Mucosa of rectum (tissue), 2 donors: Measurements from ENCODE around the gene CLCA4.
A peak's percentile ranks its signal among the peaks of the same experiment; 100 is the strongest.
"Not testable (repeated sequence)": the region's sequence is repeated elsewhere in the genome, so short reads cannot be mapped to it uniquely, and the experiment has no call there.

Experiments
- H3K27ac ChIP-seq, 2 donors: one replicate each; pipeline ENCODE4 v1.7.0; 2013; ENCODE audit warnings: inconsistent platforms in 2 of 2, low read depth in 2 of 2, low read length in 2 of 2
- H3K27me3 ChIP-seq, 2 donors: one replicate each; pipeline ENCODE4 v1.7.0; 2013; ENCODE audit warnings: low read length in 2 of 2; ENCODE audit not compliant: control insufficient read depth in 2 of 2, insufficient read depth in 2 of 2
- H3K36me3 ChIP-seq, 2 donors: one replicate each; pipeline ENCODE4 v1.7.0; 2013; ENCODE audit warnings: low read length in 2 of 2; ENCODE audit not compliant: control insufficient read depth in 2 of 2, insufficient read depth in 2 of 2
- H3K4me1 ChIP-seq, 2 donors: one replicate each; pipeline ENCODE4 v1.7.0; 2013; ENCODE audit warnings: low read length in 2 of 2, mild to moderate bottlenecking in 1 of 2; ENCODE audit not compliant: control insufficient read depth in 2 of 2, insufficient read depth in 2 of 2
- H3K4me3 ChIP-seq, 2 donors: one replicate each; pipeline ENCODE4 v1.7.0; 2013; ENCODE audit warnings: low read length in 2 of 2
- H3K9ac ChIP-seq, 2 donors: one replicate each; pipeline ENCODE4 v1.7.0; 2013; ENCODE audit warnings: low read length in 2 of 2, low read depth in 1 of 2, mild to moderate bottlenecking in 1 of 2
- H3K9me3 ChIP-seq, 2 donors: one replicate each; pipeline ENCODE4 v1.7.0; 2013; ENCODE audit warnings: low read length in 2 of 2; ENCODE audit not compliant: control insufficient read depth in 2 of 2
- donor health status: healthy.
- donor health status: Normal muscosa, but diverticular disease.

Gene CLCA4

GRCh38 chr1:86596741-86597290, 49.9 kb downstream of the CLCA4 start:
- Histone ChIP-seq H3K4me3 (no peak overlapping the region), H3K27ac (no peak overlapping the region), H3K9ac (no peak overlapping the region), H3K4me1 (no peaks in the 10 kb centered on the region), H3K27me3 (no peaks in the 10 kb centered on the region), H3K9me3 (peaks cover 0 to 6% of the 10 kb centered on the region in 2 donors), H3K36me3 (no peaks in the 10 kb centered on the region)

GRCh38 chr1:86606080-86606479, 59.2 kb downstream of the CLCA4 start:
- H3K36me3 ChIP-seq, H3K9me3 ChIP-seq, H3K27ac ChIP-seq, H3K4me1 ChIP-seq, H3K27me3 ChIP-seq, H3K9ac ChIP-seq, H3K4me3 ChIP-seq: not testable (repeated sequence)

DNA sequence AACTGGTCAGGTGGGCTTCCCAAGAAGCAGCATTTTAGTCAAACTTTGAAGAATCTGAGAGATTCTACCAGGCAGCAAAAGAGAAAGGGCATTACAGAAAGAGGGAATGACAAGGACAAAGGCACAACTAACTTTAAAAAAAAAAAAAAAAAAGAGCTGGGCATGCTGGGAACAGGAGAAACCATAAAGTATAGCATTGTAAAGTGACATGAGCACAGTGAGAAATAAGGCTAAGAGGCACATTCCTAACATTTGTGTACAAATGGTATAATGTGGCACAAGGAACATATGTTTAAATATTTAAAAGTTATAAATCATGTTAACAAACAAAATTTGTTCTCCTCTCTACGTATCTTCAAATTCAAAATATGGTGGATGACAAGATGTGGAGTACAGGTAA, 69.6 kb downstream of the CLCA4 start:
- Histone ChIP-seq H3K27me3 (no peaks in the 10 kb centered on the region), H3K4me3 (no peak overlapping the region), H3K9me3 (peaks cover 0 to 3% of the 10 kb centered on the region in 2 donors), H3K9ac (peak overlapping the region in 1 of 2 donors; percentile 10), H3K36me3 (no peaks in the 10 kb centered on the region), H3K27ac (peak overlapping the region; percentile 70 to 75), H3K4me1 (peaks cover 2 to 16% of the 10 kb centered on the region in 2 donors)

DNA sequence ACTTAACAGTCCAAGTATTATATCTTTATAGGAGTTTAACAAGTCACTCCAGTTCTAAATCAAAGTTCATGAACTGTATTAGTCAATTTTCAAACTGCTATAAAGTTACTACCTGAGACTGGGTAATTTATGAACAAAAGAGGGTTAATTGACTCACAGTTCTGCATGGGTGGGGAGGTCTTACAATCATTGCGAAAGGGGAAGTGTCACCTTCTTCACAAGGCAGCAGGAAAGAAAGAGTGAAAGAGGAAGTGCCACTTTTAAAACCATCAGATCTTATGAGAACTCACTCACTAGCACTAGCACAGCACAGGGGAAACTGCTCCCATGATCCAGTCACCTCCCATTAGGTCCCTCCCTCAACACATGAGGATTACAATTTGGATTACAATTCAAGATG, 70.0 kb downstream of the CLCA4 start:
- Histone ChIP-seq H3K9me3 (peaks cover 0 to 3% of the 10 kb centered on the region in 2 donors), H3K27ac (peak overlapping the region; percentile 63 to 80), H3K36me3 (no peaks in the 10 kb centered on the region), H3K4me1 (peaks cover 2 to 16% of the 10 kb centered on the region in 2 donors), H3K4me3 (peak overlapping the region in 1 of 2 donors; percentile 28), H3K27me3 (no peaks in the 10 kb centered on the region), H3K9ac (no peak overlapping the region)

DNA sequence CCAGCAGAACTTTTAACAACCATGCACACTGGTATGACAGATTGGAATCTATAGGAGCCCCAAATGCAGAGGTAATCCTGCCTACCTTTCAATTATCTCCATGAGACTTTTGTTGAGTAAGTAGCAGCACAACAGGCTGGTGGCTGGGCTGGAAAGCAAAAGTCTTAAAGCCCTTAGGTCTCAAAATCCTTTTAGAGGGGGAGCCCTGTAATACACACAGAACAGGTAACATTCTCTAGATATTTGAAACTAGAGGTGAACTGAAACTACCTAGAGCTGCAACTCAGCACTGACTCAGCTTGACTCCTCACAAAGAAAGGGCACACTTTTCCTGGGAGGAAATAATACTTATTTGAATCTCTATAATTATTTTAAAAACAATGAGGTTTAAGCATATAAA, 71.5 kb downstream of the CLCA4 start:
- Histone ChIP-seq H3K4me1 (peaks cover 2 to 18% of the 10 kb centered on the region in 2 donors), H3K27ac (no peak overlapping the region), H3K4me3 (no peak overlapping the region), H3K36me3 (no peaks in the 10 kb centered on the region), H3K9ac (no peak overlapping the region), H3K27me3 (no peaks in the 10 kb centered on the region), H3K9me3 (peaks cover 0 to 3% of the 10 kb centered on the region in 2 donors)

- no peak overlapping the region for H3K27ac ChIP-seq
Measured at GRCh38 chr1:86619313-86619712, 72.4 kb downstream of the CLCA4 start.

DNA sequence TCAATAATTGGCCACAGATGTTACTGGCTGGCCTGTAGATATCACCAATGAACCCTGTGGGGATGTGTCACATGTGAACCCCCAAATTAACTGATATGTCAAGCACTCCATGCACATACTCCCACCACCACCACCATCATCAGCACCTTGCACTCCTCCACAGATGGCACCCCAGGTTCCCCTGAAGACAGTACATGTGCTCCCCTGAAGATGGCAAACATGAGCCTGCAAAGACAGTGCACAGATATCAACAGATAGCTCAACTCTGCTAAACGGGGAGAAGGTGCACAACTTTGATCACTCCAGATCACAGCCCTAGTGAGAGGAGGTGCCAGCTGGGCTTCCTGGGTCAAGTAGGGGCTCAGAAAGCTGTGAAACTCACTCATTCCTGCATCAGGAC, 74.4 kb downstream of the CLCA4 start:
- H3K4me3 ChIP-seq = no peak overlapping the region
- no peak overlapping the region for H3K9ac ChIP-seq
- H3K36me3 ChIP-seq = no peaks in the 10 kb centered on the region
- peaks cover 2 to 13% of the 10 kb centered on the region in 2 donors for H3K4me1 ChIP-seq
- H3K9me3 ChIP-seq = no peaks in the 10 kb centered on the region
- no peaks in the 10 kb centered on the region for H3K27me3 ChIP-seq
- H3K27ac ChIP-seq = no peak overlapping the region

More at GRCh38 chr1:86619313-86619712, 72.4 kb downstream of the CLCA4 start:
- no peaks in the 10 kb centered on the region for H3K9me3 ChIP-seq
- no peak overlapping the region for H3K9ac ChIP-seq
- H3K27me3 ChIP-seq = no peaks in the 10 kb centered on the region
- H3K36me3 ChIP-seq = no peaks in the 10 kb centered on the region
- peaks cover 2 to 18% of the 10 kb centered on the region in 2 donors for H3K4me1 ChIP-seq
- no peak overlapping the region for H3K4me3 ChIP-seq
